Fibroblast of mammary gland (primary cell): Measurements from ENCODE around the gene NTF3.

ENCODE experiments used
- DNase-seq: peaks from one replicate; pipeline ENCODE4 v3.0.0-alpha.2; 2010; ENCODE audit warnings: low read depth
- H3K4me3 ChIP-seq: 2 replicates; pipeline ENCODE4 v1.5.1; 2011; ENCODE audit warnings: low read depth, mild to moderate bottlenecking, low read length, moderate library complexity; ENCODE audit not compliant: control insufficient read depth
- CTCF ChIP-seq: conservative IDR thresholded peaks from 2 replicates; pipeline ENCODE4 v1.5.1; 2011; ENCODE audit warnings: low read depth, low read length, inconsistent platforms; ENCODE audit not compliant: control insufficient read depth, insufficient read depth

Gene NTF3

GRCh38 chr12:5466521-5466960 lies 34.6 kb downstream of the NTF3 start:
- no peak for DNase-seq
- no peak for TF ChIP-seq CTCF
- no peak overlapping the region for H3K4me3 ChIP-seq

- no peak for DNase-seq
- TF ChIP-seq CTCF = no peak
- no peak overlapping the region for H3K4me3 ChIP-seq
Measured at GRCh38 chr12:5467931-5468330, 36.0 kb downstream of the NTF3 start.

- no peak overlapping the region for H3K4me3 ChIP-seq
- DNase-seq = no peak
- TF ChIP-seq CTCF = no peak
Measured at GRCh38 chr12:5470221-5470620, 38.3 kb downstream of the NTF3 start.

GRCh38 chr12:5470703-5471102 lies 38.8 kb downstream of the NTF3 start:
- no peak for TF ChIP-seq CTCF
- DNase-seq = no peak
- H3K4me3 ChIP-seq = no peak overlapping the region

GRCh38 chr12:5473076-5473782 lies 41.3 kb downstream of the NTF3 start:
- TF ChIP-seq CTCF = no peak
- no peak overlapping the region for H3K4me3 ChIP-seq
- no peak for DNase-seq

GRCh38 chr12:5473783-5474116 lies 41.8 kb downstream of the NTF3 start:
- DNase-seq = no peak
- no peak overlapping the region for H3K4me3 ChIP-seq
- TF ChIP-seq CTCF = no peak

GRCh38 chr12:5476356-5476755 lies 44.4 kb downstream of the NTF3 start:
- TF ChIP-seq CTCF = no peak
- DNase-seq = no peak
- H3K4me3 ChIP-seq = no peak overlapping the region
